Skeletal muscle satellite cell (primary cell): ENCODE results near the gene BAIAP2.
A peak's percentile ranks its signal among the peaks of the same experiment; 100 is the strongest.

Experiments used
- H3K27me3 ChIP-seq: 2 replicates; pipeline ENCODE4 v1.7.0; 2013; ENCODE audit warnings: low read length; ENCODE audit not compliant: control insufficient read depth, insufficient read depth
- H3K36me3 ChIP-seq: 2 replicates; pipeline ENCODE4 v1.7.0; 2013; ENCODE audit warnings: mild to moderate bottlenecking, control low read depth, low read length; ENCODE audit not compliant: insufficient read depth
- H3K4me1 ChIP-seq: 2 replicates; pipeline ENCODE4 v1.7.0; 2013; ENCODE audit warnings: low read length; ENCODE audit not compliant: control insufficient read depth, insufficient read depth
- H3K4me2 ChIP-seq: 2 replicates; pipeline ENCODE4 v1.7.0; 2013; ENCODE audit warnings: mild to moderate bottlenecking, low read length
- H3K4me3 ChIP-seq: 2 replicates; pipeline ENCODE4 v1.7.0; 2013; ENCODE audit warnings: low read length
- H3K9ac ChIP-seq: 2 replicates; pipeline ENCODE4 v1.7.0; 2013; ENCODE audit warnings: mild to moderate bottlenecking, low read depth, low read length, moderate library complexity
- H3K9me3 ChIP-seq: replicated peaks from 2 replicates; pipeline ENCODE4 v1.7.0; 2013; ENCODE audit warnings: mild to moderate bottlenecking, control low read depth, low read length

The BAIAP2 gene

DNA sequence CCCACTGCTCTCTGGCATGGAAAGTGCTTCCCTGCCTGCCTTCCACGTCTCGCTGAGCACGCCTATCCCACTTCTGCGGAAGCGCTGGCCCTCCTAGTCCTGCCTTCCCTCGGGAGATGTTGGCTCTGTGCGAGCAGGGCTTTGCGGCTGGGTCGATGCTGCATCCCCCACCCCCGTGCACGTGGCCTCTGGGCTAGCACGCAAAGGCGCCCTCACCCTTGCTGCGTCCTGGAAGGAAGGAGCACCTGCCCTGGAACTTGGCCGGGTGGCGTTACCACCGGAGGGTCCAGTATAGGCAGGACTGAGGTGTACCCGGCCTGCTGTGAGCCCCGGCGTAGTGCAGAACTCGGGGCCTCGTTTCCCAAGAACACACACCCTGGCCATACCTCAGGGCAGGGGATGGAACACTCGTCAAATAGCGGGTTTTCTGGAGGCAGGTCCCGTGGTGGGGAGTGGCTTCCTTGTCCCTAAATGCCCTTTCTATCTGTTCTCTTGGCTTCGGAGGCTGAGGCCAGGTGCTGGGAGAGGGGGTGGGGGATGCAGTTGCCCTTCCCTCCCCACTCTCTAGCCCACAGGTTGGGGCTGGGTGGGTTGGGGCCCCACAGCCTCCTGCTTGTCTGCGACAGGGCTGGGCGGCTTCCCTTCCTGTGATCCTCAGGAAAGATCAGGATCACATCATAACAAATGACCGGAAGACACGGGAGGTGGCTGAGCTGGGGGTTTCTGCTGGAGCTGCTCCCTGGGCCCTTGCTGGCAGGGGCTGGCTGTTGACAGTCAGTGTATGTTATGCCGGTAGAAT is 17.4 kb downstream of the BAIAP2 start:
- H3K4me3 ChIP-seq: no peak overlapping the region
- H3K4me1 ChIP-seq: peaks cover 8% of the 10 kb centered on the region

DNA sequence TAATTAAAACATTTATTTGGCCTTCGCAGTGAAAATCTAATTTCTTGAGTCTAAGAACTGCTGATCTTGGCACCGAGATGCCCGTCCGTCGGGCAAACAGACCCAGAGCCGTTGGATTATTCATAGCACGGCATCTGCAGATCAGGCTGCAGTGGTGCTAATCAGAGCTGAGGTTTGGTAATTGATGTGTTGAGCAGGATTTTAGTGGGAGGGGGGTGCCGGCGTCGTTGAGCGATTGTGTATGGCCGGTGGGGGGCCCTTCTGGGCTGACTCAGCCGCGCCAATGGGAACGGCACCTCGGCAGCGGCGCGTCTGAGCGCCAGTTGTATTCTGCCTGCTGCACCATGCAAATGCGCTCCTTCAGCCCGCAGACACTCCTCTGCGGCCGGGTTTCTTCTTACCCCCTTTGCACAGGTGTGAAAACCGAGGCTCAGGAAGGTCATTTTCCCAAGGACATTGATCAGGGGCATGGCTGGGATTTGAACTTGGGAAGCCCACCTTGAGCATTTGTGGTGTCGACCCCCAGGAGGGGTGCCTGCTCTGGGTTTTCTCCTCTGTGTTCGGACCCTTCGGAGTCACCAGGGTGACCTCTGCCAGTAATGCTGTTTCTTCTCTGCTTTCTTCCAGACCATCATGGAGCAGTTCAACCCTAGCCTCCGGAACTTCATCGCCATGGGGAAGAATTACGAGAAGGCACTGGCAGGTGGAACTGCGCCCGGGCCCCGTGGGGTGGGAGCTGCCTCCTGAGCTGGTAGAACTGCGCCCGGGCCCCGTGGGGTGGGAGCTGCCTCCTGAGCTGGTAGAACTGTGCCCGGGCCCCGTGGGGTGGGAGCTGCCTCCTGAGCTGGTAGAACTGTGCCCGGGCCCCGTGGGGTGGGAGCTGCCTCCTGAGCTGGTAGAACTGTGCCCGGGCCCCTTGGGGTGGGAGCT is 18.4 kb downstream of the BAIAP2 start:
- Histone ChIP-seq H3K36me3 (peaks cover 9% of the 10 kb centered on the region), H3K9me3 (no peaks in the 10 kb centered on the region), H3K4me1 (peaks cover 16% of the 10 kb centered on the region), H3K9ac (no peak overlapping the region), H3K4me2 (no peak overlapping the region), H3K4me3 (no peak overlapping the region), H3K27me3 (no peaks in the 10 kb centered on the region)

More for the DNA sequence above, 17.4 kb downstream of the BAIAP2 start:
- Histone ChIP-seq H3K27me3 (no peaks in the 10 kb centered on the region), H3K4me2 (no peak overlapping the region), H3K9me3 (no peaks in the 10 kb centered on the region), H3K9ac (no peak overlapping the region), H3K36me3 (peaks cover 8% of the 10 kb centered on the region)

DNA sequence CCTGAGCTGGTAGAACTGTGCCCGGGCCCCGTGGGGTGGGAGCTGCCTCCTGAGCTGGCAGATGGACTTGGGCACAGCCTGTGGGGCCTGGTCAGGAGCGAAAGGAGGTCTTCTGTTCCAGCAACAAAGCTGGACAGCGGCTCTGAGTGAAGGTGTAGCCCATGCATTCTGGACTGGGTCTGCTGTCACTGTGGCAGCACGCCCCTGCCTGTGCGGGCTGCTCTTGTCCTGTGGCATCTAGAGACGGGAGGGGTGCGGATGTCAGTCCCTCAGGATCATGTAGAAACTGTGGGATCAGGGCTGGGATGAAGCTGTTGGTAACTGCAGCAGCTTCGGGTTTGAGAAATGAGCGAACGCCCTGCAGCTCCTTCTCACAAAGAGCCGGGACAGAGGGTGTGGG is 19.4 kb downstream of the BAIAP2 start:
- peaks cover 14% of the 10 kb centered on the region for H3K36me3 ChIP-seq
- peaks cover 16% of the 10 kb centered on the region for H3K4me1 ChIP-seq
- no peaks in the 10 kb centered on the region for H3K9me3 ChIP-seq

DNA sequence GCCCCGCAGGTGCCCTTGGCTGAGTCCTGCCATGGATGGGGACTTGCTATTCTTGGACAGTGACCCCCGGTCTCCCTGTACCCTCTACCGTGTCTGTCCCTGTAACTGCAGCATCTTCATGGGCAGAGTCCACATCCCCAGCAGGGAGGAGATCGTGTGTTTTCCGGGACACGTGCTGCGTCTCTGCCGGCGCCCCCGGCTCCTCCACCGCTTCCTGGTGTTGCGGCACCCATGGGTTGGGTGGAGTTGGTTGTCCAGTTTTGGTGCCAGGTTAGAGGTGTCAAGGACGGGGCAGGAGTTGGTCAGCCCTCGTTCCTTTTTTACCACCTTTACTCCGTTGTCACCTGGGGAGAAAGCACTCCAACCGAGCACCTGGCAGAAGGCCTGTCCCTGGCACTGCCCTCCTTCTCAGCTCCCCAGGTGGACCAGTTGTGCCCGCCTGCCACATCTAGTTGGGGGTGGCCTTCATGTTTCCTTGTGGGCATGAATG is 20.0 kb downstream of the BAIAP2 start:
- Histone ChIP-seq H3K9ac (no peak overlapping the region), H3K4me3 (no peak overlapping the region), H3K9me3 (no peaks in the 10 kb centered on the region), H3K4me1 (peaks cover 16% of the 10 kb centered on the region), H3K27me3 (no peaks in the 10 kb centered on the region), H3K4me2 (no peak overlapping the region), H3K36me3 (peaks cover 14% of the 10 kb centered on the region)

More for the DNA sequence above, 19.4 kb downstream of the BAIAP2 start:
- H3K4me3 ChIP-seq: no peak overlapping the region
- no peak overlapping the region for H3K9ac ChIP-seq
- H3K4me2 ChIP-seq: no peak overlapping the region
- H3K27me3 ChIP-seq: no peaks in the 10 kb centered on the region

DNA sequence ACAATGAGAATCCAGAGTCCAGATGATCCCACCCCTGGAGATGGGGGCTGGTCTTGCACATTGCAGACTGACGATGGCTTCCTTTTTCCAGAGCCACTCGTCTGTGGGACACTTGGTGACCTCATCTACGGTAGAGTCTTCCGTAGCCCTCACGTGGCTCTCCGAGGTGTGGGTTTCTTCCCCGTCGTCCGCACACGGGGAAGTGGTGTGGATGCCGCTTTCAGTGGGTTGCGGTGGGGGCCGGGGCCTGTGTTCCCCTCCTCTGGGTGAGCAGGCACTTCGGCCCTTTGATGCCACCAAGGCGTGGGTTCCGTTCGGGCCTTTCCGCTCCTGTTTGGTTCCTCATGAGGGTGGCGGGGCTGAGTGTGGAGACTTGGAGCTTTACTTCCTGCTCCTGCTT is 21.4 kb downstream of the BAIAP2 start:
- H3K4me3 ChIP-seq: no peak overlapping the region
- H3K4me2 ChIP-seq: no peak overlapping the region
- H3K27me3 ChIP-seq: no peaks in the 10 kb centered on the region
- peaks cover 17% of the 10 kb centered on the region for H3K36me3 ChIP-seq
- H3K4me1 ChIP-seq: peaks cover 16% of the 10 kb centered on the region
- no peak overlapping the region for H3K9ac ChIP-seq
- no peaks in the 10 kb centered on the region for H3K9me3 ChIP-seq

DNA sequence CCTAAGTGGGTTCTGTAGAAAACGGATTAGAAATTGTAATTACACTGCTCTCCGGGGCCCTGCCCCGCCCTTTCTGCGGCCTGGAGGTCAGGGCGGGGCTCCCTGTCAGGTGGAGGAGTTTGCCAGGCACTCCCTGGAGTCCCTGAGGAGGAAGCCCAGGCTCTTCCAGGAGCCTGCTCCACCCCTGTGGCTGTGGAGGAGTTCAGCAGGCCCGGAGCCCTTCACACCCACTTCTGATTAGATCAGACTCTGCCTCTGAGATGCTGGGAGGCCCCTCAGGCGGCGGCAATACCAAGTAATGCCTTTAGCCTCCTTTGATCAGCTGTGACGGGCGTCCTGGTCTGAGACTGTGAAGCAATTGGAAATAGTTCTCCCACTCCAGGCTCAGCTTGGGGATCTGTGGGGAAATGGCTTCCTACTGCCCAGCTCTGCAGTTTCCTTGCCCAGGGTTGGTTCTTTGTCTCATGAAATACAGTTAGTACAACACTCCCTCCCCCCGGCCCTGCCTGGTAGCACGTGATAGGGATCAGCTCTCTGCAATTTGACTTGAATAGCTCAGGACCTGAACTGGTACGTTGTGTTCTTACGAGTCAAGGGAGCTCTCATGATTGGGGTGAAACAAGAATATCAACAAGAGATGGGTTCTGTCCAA is 22.3 kb downstream of the BAIAP2 start:
- Histone ChIP-seq H3K4me2 (peak overlapping the region; percentile 16), H3K4me1 (peaks cover 16% of the 10 kb centered on the region), H3K4me3 (no peak overlapping the region), H3K27me3 (no peaks in the 10 kb centered on the region), H3K9ac (peak overlapping the region; percentile 46), H3K9me3 (no peaks in the 10 kb centered on the region), H3K36me3 (peaks cover 19% of the 10 kb centered on the region)

DNA sequence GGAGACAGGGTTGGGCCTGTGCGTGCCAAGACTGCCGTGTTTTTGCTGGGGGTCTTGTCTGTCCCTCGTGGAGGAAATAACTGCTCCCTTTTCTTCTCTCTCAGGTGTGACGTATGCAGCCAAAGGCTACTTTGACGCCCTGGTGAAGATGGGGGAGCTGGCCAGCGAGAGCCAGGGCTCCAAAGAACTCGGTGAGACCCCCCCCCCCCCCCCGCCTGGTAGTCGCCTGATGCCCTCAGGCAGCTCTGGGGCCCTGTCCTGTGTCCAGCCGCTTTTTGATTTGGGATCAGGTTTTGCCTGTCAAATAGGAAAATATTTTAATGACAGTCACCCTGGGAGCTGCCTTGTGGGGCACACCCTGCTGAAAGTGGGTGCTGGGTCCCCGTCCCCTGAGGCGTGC is 22.8 kb downstream of the BAIAP2 start:
- Histone ChIP-seq H3K9me3 (no peaks in the 10 kb centered on the region), H3K4me3 (no peak overlapping the region), H3K27me3 (no peaks in the 10 kb centered on the region), H3K4me1 (peaks cover 16% of the 10 kb centered on the region), H3K9ac (peak overlapping the region; percentile 36), H3K36me3 (peaks cover 19% of the 10 kb centered on the region), H3K4me2 (peak overlapping the region; percentile 16)

DNA sequence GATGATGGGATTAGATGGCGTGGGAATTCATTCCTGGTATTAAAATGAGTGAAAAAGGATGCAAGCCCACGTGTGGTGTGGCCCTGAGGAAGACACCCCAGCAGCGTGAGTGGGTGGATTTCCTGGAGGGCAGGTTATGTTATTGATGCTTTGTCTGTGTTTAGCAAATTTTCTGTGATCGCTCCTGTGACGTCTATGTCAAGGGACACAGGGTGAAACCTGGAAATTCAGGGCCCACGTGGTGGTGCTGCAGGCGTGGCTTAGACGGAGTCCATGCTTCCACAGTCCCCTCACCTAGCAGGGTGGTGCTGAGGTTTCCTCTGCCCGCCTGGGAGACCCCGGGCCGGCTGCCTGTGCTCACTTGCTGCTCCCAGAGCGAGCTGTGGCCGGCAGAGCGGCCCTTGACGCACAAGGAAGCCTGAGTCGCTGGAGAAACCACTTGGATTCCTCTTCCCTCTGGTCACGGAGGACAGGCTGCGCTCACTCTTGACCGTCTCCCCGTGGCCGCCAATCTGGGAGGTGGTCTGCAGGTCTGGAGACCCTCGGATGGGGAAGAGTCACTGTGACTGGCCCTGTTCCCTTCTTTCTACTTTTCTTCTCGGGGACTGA is 23.4 kb downstream of the BAIAP2 start:
- Histone ChIP-seq H3K4me2 (no peak overlapping the region), H3K4me3 (no peak overlapping the region), H3K27me3 (no peaks in the 10 kb centered on the region), H3K9ac (no peak overlapping the region), H3K4me1 (peaks cover 18% of the 10 kb centered on the region), H3K36me3 (peaks cover 21% of the 10 kb centered on the region), H3K9me3 (no peaks in the 10 kb centered on the region)

DNA sequence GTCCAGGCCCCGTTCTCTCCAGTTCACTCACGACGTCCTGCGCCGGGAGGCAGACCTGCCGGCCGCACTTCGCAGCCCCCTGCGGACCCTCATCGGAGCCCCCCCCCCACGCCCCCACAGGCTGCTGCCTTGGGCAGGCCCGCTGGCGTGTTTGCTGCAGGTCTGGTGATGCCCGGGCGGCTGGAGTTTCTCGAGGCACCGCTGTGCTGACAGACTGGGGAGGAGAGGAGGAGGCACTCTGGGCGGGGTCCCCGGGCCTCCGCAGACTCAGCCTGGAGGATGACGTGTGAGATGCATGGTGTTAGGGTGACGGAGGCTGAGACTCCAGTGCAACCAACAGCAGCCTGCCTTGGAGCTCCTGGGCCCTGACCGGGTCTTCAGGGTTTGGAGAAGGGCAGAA is 24.1 kb downstream of the BAIAP2 start:
- H3K36me3 ChIP-seq: peaks cover 21% of the 10 kb centered on the region
- no peak overlapping the region for H3K4me3 ChIP-seq
- no peaks in the 10 kb centered on the region for H3K27me3 ChIP-seq
- H3K9ac ChIP-seq: no peak overlapping the region
- peaks cover 24% of the 10 kb centered on the region for H3K4me1 ChIP-seq
- H3K4me2 ChIP-seq: no peak overlapping the region
- H3K9me3 ChIP-seq: no peaks in the 10 kb centered on the region

DNA sequence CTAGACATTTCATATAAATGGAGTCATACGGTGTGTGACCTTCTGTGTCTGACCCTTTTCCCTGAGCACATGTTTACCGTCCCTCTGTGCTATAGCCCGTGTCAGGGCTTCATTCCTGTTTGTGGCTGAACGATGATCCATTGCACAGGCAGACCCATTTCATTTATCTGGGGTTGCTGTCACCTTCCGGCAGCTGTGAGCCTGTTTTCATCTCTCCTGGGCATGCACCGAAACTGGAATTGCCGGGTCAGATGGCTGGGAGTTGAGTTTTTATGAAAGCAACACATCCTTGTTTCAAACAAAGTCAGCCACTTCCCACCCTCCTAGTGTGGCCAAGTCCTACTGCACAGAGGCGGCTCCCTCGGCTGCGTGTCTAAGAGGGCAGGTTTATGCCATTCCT is 25.5 kb downstream of the BAIAP2 start:
- H3K4me2 ChIP-seq: no peak overlapping the region
- H3K36me3 ChIP-seq: peaks cover 21% of the 10 kb centered on the region
- H3K9me3 ChIP-seq: no peaks in the 10 kb centered on the region
- H3K9ac ChIP-seq: no peak overlapping the region
- H3K4me3 ChIP-seq: no peak overlapping the region
- no peaks in the 10 kb centered on the region for H3K27me3 ChIP-seq
- peaks cover 38% of the 10 kb centered on the region for H3K4me1 ChIP-seq
